ENCODE measurements around the gene RHBG. TPM values are rescaled to one million over a fixed set of nuclear protein-coding genes. Genes with fewer than 3 reads are reported as not detected.

The RHBG gene
- total RNA-seq, 1 donor from 2014 or later: not detected

DNA sequence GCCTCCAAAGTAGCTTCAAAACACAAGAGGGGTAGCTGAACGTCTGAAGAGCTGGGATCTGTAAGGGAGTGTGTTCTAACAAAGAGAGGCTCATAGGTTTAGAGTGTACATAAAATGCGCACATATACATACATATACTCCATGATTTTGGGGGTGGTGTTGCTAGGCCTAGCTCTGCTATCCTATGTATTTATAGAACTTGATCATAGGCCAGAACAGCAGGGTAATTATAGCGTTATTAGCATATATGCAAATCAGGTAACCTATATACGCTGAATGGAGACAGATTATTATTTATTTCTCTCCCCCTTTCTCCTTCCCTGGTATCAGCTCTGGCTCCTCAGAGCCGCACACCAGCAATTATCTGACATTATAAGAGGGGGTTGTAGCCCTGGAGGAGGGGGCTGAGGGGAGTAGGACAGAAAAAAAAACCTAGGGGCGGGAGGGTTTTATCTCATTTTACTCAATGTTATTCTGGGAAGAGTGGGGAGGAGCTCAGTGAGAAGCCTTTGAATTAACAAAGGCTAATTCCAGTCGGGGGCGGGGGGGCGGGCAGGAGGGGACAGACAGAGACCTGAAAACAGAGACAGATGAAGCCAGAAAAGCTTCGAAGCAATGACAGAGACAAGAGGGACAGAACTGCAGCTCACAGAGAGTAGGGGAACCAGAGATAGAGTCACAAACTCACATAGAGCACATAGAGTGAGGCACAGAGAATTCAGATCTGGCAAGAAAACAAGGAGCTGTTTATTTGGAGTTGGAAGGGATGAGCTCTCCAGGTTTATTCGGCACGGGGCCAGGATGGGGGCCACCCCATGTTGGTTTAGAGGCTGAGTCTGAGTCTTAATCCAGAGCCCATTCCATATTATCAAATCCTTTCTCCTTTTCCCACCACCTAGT, 63.0 kb downstream of the RHBG start:
- Histone ChIP-seq H3K4me1 (peaks cover 18% of the 10 kb centered on the region), H3K4me3 (no peak overlapping the region), H3K27me3 (ENCODE audit: low read depth) (peaks cover 100% of the 10 kb centered on the region), H3K9me3 (replicated peaks) (no peaks in the 10 kb centered on the region), H3K27ac (replicated peaks) (no peak overlapping the region), H3K36me3 (no peaks in the 10 kb centered on the region)
- DNase-seq: no peak
- TF ChIP-seq CTCF (IDR thresholded peaks at IDR 0.05; ENCODE audit: borderline replicate concordance): no peak
- intact Hi-C loops (cut with micrococcal nuclease): no loop called here

DNA sequence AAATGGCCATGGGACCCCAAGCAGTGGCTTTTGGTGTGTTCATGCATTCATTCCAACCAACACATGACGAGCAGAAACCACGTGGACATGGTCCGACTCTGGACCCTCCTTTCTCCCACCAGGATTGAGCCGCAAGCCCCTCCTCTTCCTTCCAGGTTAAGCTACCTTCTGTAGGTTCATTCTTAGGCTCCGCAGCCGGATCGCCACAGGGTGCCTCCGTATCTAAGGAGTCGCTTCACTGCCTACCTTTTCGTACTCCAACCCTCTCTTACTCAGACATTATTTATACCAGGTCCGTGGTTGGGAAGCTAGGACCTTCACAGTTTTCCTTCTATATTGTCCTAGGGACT, 63.6 kb downstream of the RHBG start:
- no peak overlapping the region for H3K27ac ChIP-seq (replicated peaks)
- no peak overlapping the region for H3K4me3 ChIP-seq
- peaks cover 100% of the 10 kb centered on the region for H3K27me3 ChIP-seq (ENCODE audit: low read depth)
- no peak for DNase-seq
- no peaks in the 10 kb centered on the region for H3K9me3 ChIP-seq (replicated peaks)
- intact Hi-C loops (cut with micrococcal nuclease): no loop called here
- TF ChIP-seq CTCF (IDR thresholded peaks at IDR 0.05; ENCODE audit: borderline replicate concordance): no peak
- peaks cover 18% of the 10 kb centered on the region for H3K4me1 ChIP-seq
- H3K36me3 ChIP-seq: no peaks in the 10 kb centered on the region

GRCh38 chr1:156433032-156433431, 64.0 kb downstream of the RHBG start:
- no peak for DNase-seq
- Histone ChIP-seq H3K36me3 (no peaks in the 10 kb centered on the region), H3K9me3 (replicated peaks) (no peaks in the 10 kb centered on the region), H3K4me3 (no peak overlapping the region), H3K27me3 (ENCODE audit: low read depth) (peaks cover 100% of the 10 kb centered on the region), H3K27ac (replicated peaks) (no peak overlapping the region), H3K4me1 (peaks cover 18% of the 10 kb centered on the region)
- TF ChIP-seq CTCF (IDR thresholded peaks at IDR 0.05; ENCODE audit: borderline replicate concordance): no peak
- intact Hi-C loops (cut with micrococcal nuclease): no loop called here

DNA sequence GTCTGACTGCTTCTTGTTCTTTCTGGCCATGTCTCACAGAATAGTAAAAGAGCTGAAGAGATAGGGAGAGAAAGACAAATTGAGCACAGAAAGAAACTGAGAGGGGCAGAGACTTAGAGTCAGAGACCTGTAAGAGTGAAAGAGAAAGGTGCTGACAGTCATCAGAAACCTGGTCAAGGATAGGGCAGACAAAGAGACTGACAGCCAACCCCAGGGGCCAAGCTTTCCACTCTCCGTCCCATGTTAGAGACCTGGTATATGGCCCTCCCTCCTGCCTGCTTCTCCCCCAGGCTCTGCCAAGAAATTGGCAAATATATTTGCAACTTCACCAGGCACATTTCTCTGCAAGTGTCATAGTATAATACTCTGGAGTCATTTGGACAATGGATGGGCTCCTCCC, 64.6 kb downstream of the RHBG start:
- H3K27ac ChIP-seq (replicated peaks): no peak overlapping the region
- no peak for DNase-seq
- H3K9me3 ChIP-seq (replicated peaks): no peaks in the 10 kb centered on the region
- peaks cover 100% of the 10 kb centered on the region for H3K27me3 ChIP-seq (ENCODE audit: low read depth)
- no peak overlapping the region for H3K4me3 ChIP-seq
- peaks cover 18% of the 10 kb centered on the region for H3K4me1 ChIP-seq
- no peak for TF ChIP-seq CTCF (IDR thresholded peaks at IDR 0.05; ENCODE audit: borderline replicate concordance)
- intact Hi-C loops (cut with micrococcal nuclease): no loop called here
- no peaks in the 10 kb centered on the region for H3K36me3 ChIP-seq

Small RNA genes lying within 50 kb of the gene (microRNA-seq; reads per million reads assigned to microRNA genes)
- gene MIR9-1: not detected

Other genes with a start within 250 kb of the RHBG start
- 1.0 TPM for gene SEMA4A, start 215.6 kb upstream of the RHBG start, total RNA-seq
- 14.4 TPM for gene SLC25A44, start 175.1 kb upstream of the RHBG start, total RNA-seq
- gene PMF1, start 156.2 kb upstream of the RHBG start, total RNA-seq: 55.8 TPM
- 0.30 TPM for gene BGLAP, start 127.0 kb upstream of the RHBG start, total RNA-seq
- 0.47 TPM for gene PAQR6, start 121.2 kb upstream of the RHBG start, total RNA-seq
- 91.1 TPM for gene SMG5, start 86.4 kb upstream of the RHBG start, total RNA-seq
- gene TMEM79, start 84.9 kb upstream of the RHBG start, total RNA-seq: 1.5 TPM
- gene GLMP, start 73.5 kb upstream of the RHBG start, total RNA-seq: 14.2 TPM
- not detected for gene VHLL, start 69.9 kb upstream of the RHBG start, total RNA-seq
- 123 TPM for gene CCT3, start 30.9 kb upstream of the RHBG start, total RNA-seq
- 0.58 TPM for gene TSACC, start 30.7 kb upstream of the RHBG start, total RNA-seq
- 96.8 TPM for gene MEF2D, start 131.6 kb downstream of the RHBG start, total RNA-seq
- 0.36 TPM for gene IQGAP3, start 203.4 kb downstream of the RHBG start, total RNA-seq
- gene TTC24, start 210.5 kb downstream of the RHBG start, total RNA-seq: not detected
- 102 TPM for gene NAXE, start 222.6 kb downstream of the RHBG start, total RNA-seq
- 15.1 TPM for gene GPATCH4, start 232.3 kb downstream of the RHBG start, total RNA-seq

All from left ventricle myocardium inferior (tissue), 1 donor.